ENCODE measurements around the gene ADISSP. TPM values are rescaled to one million over a fixed set of nuclear protein-coding genes. Genes with fewer than 3 reads are reported as not detected.

The ADISSP gene
- total RNA-seq, 1 experiment from 2014 or later: 27.3 TPM

DNA sequence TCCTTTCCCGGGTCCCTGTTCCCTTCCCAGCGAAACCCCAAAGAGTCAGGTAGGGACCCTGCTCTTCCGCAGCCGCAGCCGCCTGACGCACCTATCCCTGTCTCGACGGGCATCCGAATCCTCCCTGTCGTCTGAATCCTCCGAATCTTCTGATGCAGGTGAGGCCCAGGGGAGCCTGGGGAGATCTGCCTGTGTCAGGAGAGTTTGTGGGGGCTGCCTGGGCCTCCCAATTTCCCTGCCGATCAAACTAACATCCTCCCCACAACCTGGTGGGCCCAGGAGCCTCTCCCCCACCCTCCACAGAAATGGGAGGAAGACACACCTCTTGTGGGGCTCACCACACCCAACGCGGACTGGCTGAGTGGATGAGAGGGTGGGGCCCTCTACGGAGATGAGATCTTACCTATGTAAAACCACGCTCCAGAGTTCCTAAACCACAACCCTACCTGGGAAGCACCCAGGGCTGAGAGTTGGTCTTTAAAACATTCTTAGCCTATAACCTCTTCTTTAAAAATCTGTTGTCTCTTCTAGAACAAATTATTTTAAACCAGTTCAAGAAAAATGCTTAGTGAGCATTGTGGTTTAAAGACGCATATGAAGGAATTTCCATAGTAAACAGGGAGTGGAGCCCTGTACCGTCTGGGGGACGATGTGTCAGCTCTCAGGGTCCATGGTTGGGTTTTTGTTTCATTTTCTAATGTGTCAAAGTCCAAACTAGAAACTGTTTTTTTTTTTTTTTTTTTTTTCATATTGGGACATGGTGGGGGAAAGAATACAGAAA is 30.2 kb upstream of the ADISSP start:
- H3K9me3 Mint-ChIP-seq (ENCODE audit: low read depth, unreplicated experiment): no peaks in the 10 kb centered on the region
- peaks cover 9% of the 10 kb centered on the region for H3K4me1 Mint-ChIP-seq (ENCODE audit: low read depth, unreplicated experiment)
- no TSS peak for BruUV-seq (replicated peaks)

DNA sequence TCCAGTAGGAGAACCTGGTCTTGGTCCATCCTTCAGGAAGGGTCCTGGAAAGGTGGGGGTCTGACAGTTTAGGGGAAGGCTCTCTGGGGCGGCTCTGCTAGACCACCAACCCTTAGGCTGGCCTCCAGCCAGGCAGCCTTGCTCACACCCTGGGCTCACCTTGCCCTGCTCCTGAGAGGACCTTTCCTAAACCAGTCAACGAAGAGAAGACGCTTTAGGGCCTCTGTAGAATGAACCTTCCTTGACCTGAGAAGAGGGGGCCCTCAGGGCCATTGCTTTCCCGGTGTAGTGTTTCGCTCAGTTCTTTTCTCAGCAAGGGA is 29.6 kb upstream of the ADISSP start:
- Mint-ChIP-seq H3K9me3 (ENCODE audit: low read depth, unreplicated experiment) (no peaks in the 10 kb centered on the region), H3K27ac (ENCODE audit: unreplicated experiment) (peak overlapping the region; percentile 74), H3K4me1 (ENCODE audit: low read depth, unreplicated experiment) (peaks cover 9% of the 10 kb centered on the region), H3K27me3 (ENCODE audit: unreplicated experiment) (no peaks in the 10 kb centered on the region), H3K36me3 (ENCODE audit: insufficient read depth, unreplicated experiment) (peaks cover 49% of the 10 kb centered on the region), H3K4me3 (ENCODE audit: low read depth, unreplicated experiment) (peak overlapping the region; percentile 97)
- TF ChIP-seq, protein P1, sequence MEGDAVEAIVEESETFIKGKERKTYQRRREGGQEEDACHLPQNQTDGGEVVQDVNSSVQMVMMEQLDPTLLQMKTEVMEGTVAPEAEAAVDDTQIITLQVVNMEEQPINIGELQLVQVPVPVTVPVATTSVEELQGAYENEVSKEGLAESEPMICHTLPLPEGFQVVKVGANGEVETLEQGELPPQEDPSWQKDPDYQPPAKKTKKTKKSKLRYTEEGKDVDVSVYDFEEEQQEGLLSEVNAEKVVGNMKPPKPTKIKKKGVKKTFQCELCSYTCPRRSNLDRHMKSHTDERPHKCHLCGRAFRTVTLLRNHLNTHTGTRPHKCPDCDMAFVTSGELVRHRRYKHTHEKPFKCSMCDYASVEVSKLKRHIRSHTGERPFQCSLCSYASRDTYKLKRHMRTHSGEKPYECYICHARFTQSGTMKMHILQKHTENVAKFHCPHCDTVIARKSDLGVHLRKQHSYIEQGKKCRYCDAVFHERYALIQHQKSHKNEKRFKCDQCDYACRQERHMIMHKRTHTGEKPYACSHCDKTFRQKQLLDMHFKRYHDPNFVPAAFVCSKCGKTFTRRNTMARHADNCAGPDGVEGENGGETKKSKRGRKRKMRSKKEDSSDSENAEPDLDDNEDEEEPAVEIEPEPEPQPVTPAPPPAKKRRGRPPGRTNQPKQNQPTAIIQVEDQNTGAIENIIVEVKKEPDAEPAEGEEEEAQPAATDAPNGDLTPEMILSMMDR (IDR thresholded peaks at IDR 0.05; ENCODE audit: unreplicated experiment): no peak
- no peak for DNase-seq
- CTCF ChIA-PET: no interaction called here
- BruUV-seq (replicated peaks): TSS peak; percentile 56
- intact Hi-C loops (cut with micrococcal nuclease; ENCODE audit: unreplicated experiment): no loop called here

More for the DNA sequence above, 30.2 kb upstream of the ADISSP start:
- Mint-ChIP-seq H3K36me3 (ENCODE audit: insufficient read depth, unreplicated experiment) (peaks cover 54% of the 10 kb centered on the region), H3K27ac (ENCODE audit: unreplicated experiment) (peak overlapping the region; percentile 74), H3K27me3 (ENCODE audit: unreplicated experiment) (no peaks in the 10 kb centered on the region), H3K4me3 (ENCODE audit: low read depth, unreplicated experiment) (peak overlapping the region; percentile 97)
- CTCF ChIA-PET: no interaction called here
- no peak for DNase-seq
- intact Hi-C loops (cut with micrococcal nuclease; ENCODE audit: unreplicated experiment): no loop called here
- TF ChIP-seq, protein P1 (IDR thresholded peaks at IDR 0.05; ENCODE audit: unreplicated experiment): no peak

DNA sequence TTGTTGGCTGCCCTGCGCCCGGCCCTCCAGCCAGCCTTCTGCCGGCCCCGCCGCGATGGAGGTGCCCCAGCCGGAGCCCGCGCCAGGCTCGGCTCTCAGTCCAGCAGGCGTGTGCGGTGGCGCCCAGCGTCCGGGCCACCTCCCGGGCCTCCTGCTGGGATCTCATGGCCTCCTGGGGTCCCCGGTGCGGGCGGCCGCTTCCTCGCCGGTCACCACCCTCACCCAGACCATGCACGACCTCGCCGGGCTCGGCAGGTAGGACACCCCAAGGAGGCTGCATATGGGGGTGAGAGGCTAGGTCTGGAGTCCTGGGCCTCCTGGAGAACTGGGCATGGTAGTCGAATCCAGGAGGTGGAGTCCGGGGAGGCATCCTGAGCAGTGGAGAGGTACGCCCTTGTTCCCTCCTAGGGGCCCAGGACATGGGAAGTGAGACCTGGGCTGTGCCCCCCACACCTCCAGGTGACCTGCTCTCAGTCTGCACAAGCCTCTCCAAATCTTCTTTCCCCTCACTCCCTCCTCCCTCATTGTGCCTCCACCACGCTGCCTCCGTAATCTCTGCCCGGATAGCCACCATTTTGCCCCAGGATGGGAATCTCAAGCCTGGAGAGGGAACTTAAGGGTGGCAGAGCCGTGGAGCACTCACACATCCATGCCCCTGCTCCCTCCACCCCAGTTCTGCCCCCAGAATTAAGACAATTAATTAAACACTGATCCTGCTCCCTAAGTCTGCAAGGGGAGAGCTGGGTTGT is 29.1 kb upstream of the ADISSP start:
- Mint-ChIP-seq H3K27ac (ENCODE audit: unreplicated experiment) (peak overlapping the region; percentile 74), H3K4me1 (ENCODE audit: low read depth, unreplicated experiment) (peaks cover 9% of the 10 kb centered on the region), H3K36me3 (ENCODE audit: insufficient read depth, unreplicated experiment) (peaks cover 49% of the 10 kb centered on the region), H3K4me3 (ENCODE audit: low read depth, unreplicated experiment) (peak overlapping the region; percentile 97), H3K27me3 (ENCODE audit: unreplicated experiment) (no peaks in the 10 kb centered on the region), H3K9me3 (ENCODE audit: low read depth, unreplicated experiment) (no peaks in the 10 kb centered on the region)
- CTCF ChIA-PET: interaction anchor here (0.7 to 1.0 kb wide), 3 partner anchors 10 to 17 kb away, joined by 3 to 11 read pairs (median 3); partner anchors contain the start of gene CENPB
- TF ChIP-seq, protein P1 (IDR thresholded peaks at IDR 0.05; ENCODE audit: unreplicated experiment): no peak
- intact Hi-C loops (cut with micrococcal nuclease; ENCODE audit: unreplicated experiment): no loop called here
- no TSS peak for BruUV-seq (replicated peaks)
- no peak for DNase-seq

DNA sequence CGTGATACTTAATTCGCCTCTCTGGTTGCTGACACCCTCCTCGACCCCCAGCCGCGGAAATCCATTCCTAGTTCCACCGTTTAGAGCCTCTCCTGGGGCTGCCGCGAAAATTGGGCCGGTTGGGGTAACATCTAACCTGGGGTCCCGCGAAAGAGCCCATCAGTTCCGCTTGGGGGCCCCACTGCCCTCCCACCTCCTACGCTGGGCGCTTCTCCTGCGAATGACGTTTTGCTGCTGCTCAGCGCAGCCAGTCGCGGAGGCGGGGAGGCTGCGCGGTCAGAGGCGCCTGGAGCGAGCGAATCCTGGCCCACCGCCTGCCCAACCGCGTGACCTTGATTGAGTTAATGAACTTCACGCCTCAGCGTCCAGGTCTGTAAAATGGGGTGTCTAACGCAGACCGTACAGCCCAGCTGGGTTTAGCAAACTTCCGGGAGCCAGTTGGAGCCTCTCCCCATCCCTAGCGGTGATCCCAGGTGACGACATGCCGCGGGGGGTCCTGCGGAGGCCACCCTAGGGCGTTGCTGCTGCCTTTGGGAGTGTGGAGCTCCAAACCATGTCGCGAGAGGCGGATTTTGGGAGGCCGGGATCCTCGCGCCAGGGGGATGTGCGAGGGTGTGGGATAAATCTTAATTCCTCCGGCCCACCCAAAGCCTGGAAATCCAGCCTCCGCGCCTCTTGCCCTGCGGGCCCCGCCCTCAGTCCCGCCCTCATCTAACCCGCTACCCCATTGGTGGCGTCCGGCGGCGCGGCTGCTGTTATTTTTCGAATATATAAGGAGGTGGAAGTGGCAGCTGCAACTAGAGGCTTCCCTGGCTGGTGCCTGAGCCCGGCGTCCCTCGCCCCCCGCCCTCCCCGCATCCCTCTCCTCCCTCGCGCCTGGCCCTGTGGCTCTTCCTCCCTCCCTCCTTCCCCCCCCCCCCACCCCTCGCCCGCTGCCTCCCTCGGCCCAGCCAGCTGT is 28.2 kb upstream of the ADISSP start, which contains the start of gene CDC25B:
Gene CDC25B (plus strand): TSS at position 800 of the 958 bp plus-strand sequence. CDS start 222 bp downstream, outside the sequence.
- CTCF ChIA-PET: interaction anchor here (0.7 to 1.0 kb wide), 4 partner anchors 9 to 28 kb away, joined by 3 to 11 read pairs (median 4); partner anchors contain the start of genes ADISSP and CENPB
- Mint-ChIP-seq H3K36me3 (ENCODE audit: insufficient read depth, unreplicated experiment) (peaks cover 42% of the 10 kb centered on the region), H3K27me3 (ENCODE audit: unreplicated experiment) (no peaks in the 10 kb centered on the region), H3K9me3 (ENCODE audit: low read depth, unreplicated experiment) (no peaks in the 10 kb centered on the region), H3K27ac (ENCODE audit: unreplicated experiment) (peak within 1 kb of the TSS; percentile 74), H3K4me1 (ENCODE audit: low read depth, unreplicated experiment) (peaks cover 9% of the 10 kb centered on the region), H3K4me3 (ENCODE audit: low read depth, unreplicated experiment) (peak within 1 kb of the TSS; percentile 97)
- intact Hi-C loops (cut with micrococcal nuclease; ENCODE audit: unreplicated experiment): no loop called here
- TF ChIP-seq, protein P1 (IDR thresholded peaks at IDR 0.05; ENCODE audit: unreplicated experiment): no peak
- TSS peak; percentile 89 for BruUV-seq (replicated peaks)
- DNase-seq: peak; percentile 81

Measured in Calu3 (cell line).